K562 (cell line): Measurements from ENCODE around the gene IPCEF1. TPM values are rescaled to one million over a fixed set of nuclear protein-coding genes. Genes with fewer than 3 reads are reported as not detected.

Experiments
- ATAC-seq: fragments of 200-7000 bp; cut with Tn5 transposase; 3 replicates; pipeline ENCODE4 v1.9.1; 2020; ENCODE audit warnings: moderate library complexity
- BruUV-seq: library from RNA; stranded (reverse); fragments of 400-500 nt; replicated peaks from 2 replicates; lab custom pipeline; 2021; lab: Mats Ljungman, UMichigan
- CTCF ChIA-PET: fragments of 300-600 bp; formaldehyde crosslinking; extraction: SDS; loops from one replicate; lab custom pipeline; 2021; ENCODE audit warnings: low intra/inter-chr PET ratio; lab: Yijun Ruan, JAX
- POLR2A ChIA-PET: fragments of 300-600, 350-650 bp; sonication (Branson Sonifier 250); formaldehyde crosslinking; extraction: SDS; loops from one replicate; lab custom pipeline; 2021; ENCODE audit warnings: antibody characterized with exemption, inconsistent platforms; lab: Yijun Ruan, JAX
- DNase-seq, 4 experiments: peaks; one replicate each; pipeline versions ENCODE4 v3.0.0 to v3.0.0-alpha.2; 2011 to 2018; ENCODE audit warnings: low spot score in 3 of 4, mixed read lengths in 3 of 4; ENCODE audit errors: extremely low read depth in 1 of 4
- FAIRE-seq: peaks from 2 replicates; lab custom pipeline; 2011; peaks lifted over from hg19 to GRCh38; lab: Jason Lieb, UNC
- H2AFZ ChIP-seq: 2 replicates; pipeline ENCODE4 v1.6.0; 2011; ENCODE audit warnings: low read depth, low read length, control low read depth, inconsistent platforms
- H3K27ac ChIP-seq: fragments of 200-600 bp; 3 replicates; pipeline ENCODE4 v1.8.0; 2011; ENCODE audit warnings: low read depth, mild to moderate bottlenecking, control low read depth, inconsistent platforms, low read length, moderate library complexity, mixed read lengths; ENCODE audit errors: extremely low read depth
- H3K27me3 ChIP-seq, 2 experiments: fragments of 300-600 bp in 1 of 2; 2 replicates in 1 of 2; 3 replicates in 1 of 2; pipeline versions ENCODE4 v1.6.0 to v1.8.0; 2011; ENCODE audit warnings: inconsistent platforms in 2 of 2, low read length in 2 of 2, mild to moderate bottlenecking in 1 of 2, mixed read lengths in 1 of 2, moderate library complexity in 1 of 2; ENCODE audit not compliant: control insufficient read depth in 2 of 2, insufficient read depth in 2 of 2
- H3K36me3 ChIP-seq: fragments of 300-600 bp; 3 replicates; pipeline ENCODE4 v1.8.0; 2011; ENCODE audit warnings: mild to moderate bottlenecking, low read length, inconsistent platforms; ENCODE audit not compliant: control insufficient read depth, insufficient read depth
- H3K4me1 ChIP-seq, 2 experiments: fragments of 200-600 bp in 1 of 2; replicated peaks in 1 of 2; 2 replicates in 1 of 2; 3 replicates in 1 of 2; pipeline versions ENCODE4 v1.5.1 to v1.8.0; 2011; ENCODE audit warnings: inconsistent platforms in 2 of 2, low read length in 2 of 2, mild to moderate bottlenecking in 1 of 2, mixed read lengths in 1 of 2, moderate library complexity in 1 of 2; ENCODE audit not compliant: control insufficient read depth in 2 of 2, insufficient read depth in 2 of 2
- H3K4me2 ChIP-seq: 2 replicates; pipeline ENCODE4 v1.6.1; 2011; ENCODE audit warnings: low read length, control low read depth, inconsistent platforms, mixed read lengths; ENCODE audit not compliant: insufficient read depth
- H3K4me3 ChIP-seq: fragments of 200-600 bp; sonication (generic), shearing (Covaris generic); 2 replicates; pipeline ENCODE4 v1.5.1; 2016; ENCODE audit warnings: control low read depth, inconsistent platforms
- H3K79me2 ChIP-seq: fragments of 200-600 bp; 3 replicates; pipeline ENCODE4 v1.8.0; 2011; ENCODE audit warnings: low read length, inconsistent platforms; ENCODE audit not compliant: control insufficient read depth, insufficient read depth
- H3K9ac ChIP-seq, 2 experiments: 2 replicates each; pipeline versions ENCODE4 v1.6.0 to v1.6.1; 2011; ENCODE audit warnings: low read depth in 2 of 2, low read length in 2 of 2, control low read depth in 1 of 2, inconsistent platforms in 1 of 2, mild to moderate bottlenecking in 1 of 2, mixed read lengths in 1 of 2; ENCODE audit not compliant: insufficient read depth in 1 of 2
- H3K9me1 ChIP-seq: one replicate; pipeline ENCODE4 v1.6.0; 2011; ENCODE audit warnings: inconsistent platforms, mild to moderate bottlenecking, low read length, moderate library complexity; ENCODE audit not compliant: control insufficient read depth, insufficient read depth
- H3K9me3 ChIP-seq: replicated peaks from 2 replicates; pipeline ENCODE4 v1.5.1; 2011; ENCODE audit warnings: low read depth, low read length, inconsistent platforms; ENCODE audit not compliant: control insufficient read depth, insufficient read depth
- H4K20me1 ChIP-seq: replicated peaks from 2 replicates; pipeline ENCODE4 v1.6.1; 2011; ENCODE audit warnings: low read length, inconsistent platforms, mixed read lengths; ENCODE audit not compliant: control insufficient read depth, insufficient read depth
- GTF2E2 ChIP-seq: fragments of 200-800 bp; sonication (Bioruptor generic); IDR thresholded peaks from 2 replicates; pipeline ENCODE4 v1.6.1; 2016; ENCODE audit warnings: missing genetic modification characterization, missing compliant biosample characterization
- HDAC3 ChIP-seq: fragments of 450-650 bp; IDR thresholded peaks from 2 replicates; pipeline ENCODE4 v1.6.1; 2018; ENCODE audit warnings: borderline replicate concordance, mild to moderate bottlenecking, moderate library complexity; ENCODE audit not compliant: partially characterized antibody
- IRF2 ChIP-seq: sonication (generic); formaldehyde crosslinking; IDR thresholded peaks from 2 replicates; pipeline ENCODE4 v1.8.1; 2022; ENCODE audit warnings: mild to moderate bottlenecking, missing genetic modification reagents
- JUNB ChIP-seq: fragments of 450-650 bp; formaldehyde crosslinking; conservative IDR thresholded peaks from 2 replicates; pipeline ENCODE4 v1.4.0; 2020; ENCODE audit warnings: mild to moderate bottlenecking
- MTA1 ChIP-seq: fragments of 450-650 bp; IDR thresholded peaks from 2 replicates; pipeline ENCODE4 v1.6.1; 2017; ENCODE audit warnings: borderline replicate concordance
- NFYB ChIP-seq: IDR thresholded peaks from 2 replicates; pipeline ENCODE4 v1.6.1; 2011; ENCODE audit warnings: mild to moderate bottlenecking, moderate library complexity; ENCODE audit not compliant: insufficient read length; ENCODE audit errors: extremely low read depth
- WGBS: fragments of 100-300 bp; shearing (Covaris generic); methylation state at CpG from one replicate; pipeline ENCODE4 v1.1.6; 2016; ENCODE audit warnings: low coverage, mixed read lengths; ENCODE audit not compliant: insufficient coverage; ENCODE audit errors: missing lambda C conversion rate; 5-methylcytosine and 5-hydroxymethylcytosine counted together
- in situ Hi-C: fragments of 300-500 bp; cut with MboI; formaldehyde crosslinking; loops from 4 replicates; pipeline ENCODE4 v1.15.0; 2018; ENCODE audit warnings: inconsistent platforms, mixed read lengths
- intact Hi-C: fragments of 100-400 bp; cut with micrococcal nuclease; formaldehyde crosslinking; loops from 2 replicates; pipeline ENCODE4 v1.14.2; 2022
- polyA plus RNA-seq, 8 experiments: library from polyadenylated mRNA; depleted of rRNA in 4 of 8; stranded (reverse) in 5 of 8; unstranded in 3 of 8; fragments of >200 nt; fragmentation: Nextera tagmentation in 2 of 8; fragmentation: Illumina TruSeq in 1 of 8; extraction: Ambion mirVana in 2 of 8; extraction: Trizol in 1 of 8; gene quantifications; 2 replicates each; pipeline versions ENCODE4 v1.2.1 to v1.2.3, GENCODE V29; 2011 to 2014; ENCODE audit warnings: inconsistent platforms in 1 of 8, missing spikeins in 1 of 8
- total RNA-seq, 7 experiments: library from RNA; depleted of rRNA in 6 of 7; stranded (reverse); fragments of >200 nt in 6 of 7; fragmentation: Illumina TruSeq in 2 of 7; extraction: Trizol in 2 of 7; gene quantifications; 2 replicates each; pipeline versions ENCODE4 v1.2.1 to v1.2.3, GENCODE V29; 2011 to 2021; ENCODE audit warnings: low replicate concordance in 1 of 7

The IPCEF1 gene
- total and polyA plus RNA-seq, 9 of the 15 experiments (the other 6 are each of a cell fraction or from before 2014, with no cell fraction given) = 0.14 to 0.18 TPM; not detected in 7

DNA sequence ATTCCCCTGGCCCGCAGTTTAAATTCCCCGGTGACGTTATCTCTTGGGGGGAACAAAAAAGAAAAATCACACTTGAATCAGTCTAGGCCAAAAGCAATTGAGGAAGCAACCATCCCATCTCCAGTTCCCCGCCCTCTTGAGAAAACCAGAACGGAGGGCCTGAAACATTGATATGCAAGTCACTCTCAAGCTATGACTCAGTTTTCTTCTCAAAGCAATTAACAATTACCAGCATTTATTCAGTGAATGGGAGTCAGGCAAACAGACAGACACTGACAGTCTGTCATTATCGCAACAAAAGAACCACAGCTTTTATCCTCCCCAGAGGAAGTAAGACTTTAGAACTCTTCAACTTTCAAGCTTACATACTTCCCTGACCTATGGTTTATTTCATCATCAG is 216.7 kb downstream of the IPCEF1 start (continued):
- TF ChIP-seq IRF2 (CRISPR knock-in tag) = no peak
- no peak for TF ChIP-seq JUNB (CRISPR knock-in tag)

DNA sequence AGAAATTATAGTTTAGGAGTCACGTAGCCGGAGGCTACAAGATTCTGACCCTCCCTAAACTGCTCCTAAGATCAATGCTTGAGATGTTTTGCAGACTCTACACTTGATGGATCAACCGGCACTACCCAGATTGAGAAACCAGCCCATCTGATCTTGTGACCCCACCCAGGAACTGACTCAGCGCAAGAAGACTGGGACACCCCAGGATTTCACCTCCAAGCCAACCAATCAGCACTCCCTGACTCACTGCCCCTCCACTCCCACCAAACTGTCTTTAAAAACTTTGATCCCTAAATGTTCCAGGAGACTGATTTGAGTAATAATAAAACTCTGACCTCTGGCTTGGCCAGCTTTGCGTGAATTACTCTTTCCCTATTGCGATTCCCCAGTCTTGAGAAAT is 217.8 kb downstream of the IPCEF1 start:
- Histone ChIP-seq H3K9me3 (no peaks in the 10 kb centered on the region), H3K27ac (no peak overlapping the region), H3K4me1 (no peaks in the 10 kb centered on the region), H3K4me2 (no peak overlapping the region), H3K9ac (no peak overlapping the region)
- 3% methylated on average over 6 of the region's 6 CpGs for WGBS
- DNase-seq (no peak), FAIRE-seq (no peak)
- no TSS peak for BruUV-seq
- intact Hi-C loops = no loop called here
- TF ChIP-seq NFYB (peak; percentile 6), MTA1 (no peak), HDAC3 (no peak), GTF2E2 (tag) (no peak)
- TF ChIP-seq, all 486 proteins: peak for 1
- Histone ChIP-seq H3K9me1 (no peaks in the 10 kb centered on the region), H3K4me3 (no peak overlapping the region), H3K27me3 (0 out of 5 replicates have a peak, but pooled peaks cover 0 to 4% of the 10 kb centered on the region in 2 experiments), H3K79me2 (no peaks in the 10 kb centered on the region), H3K36me3 (no peaks in the 10 kb centered on the region), H2AFZ (no peak overlapping the region), H4K20me1 (no peaks in the 10 kb centered on the region)
- POLR2A ChIA-PET = no interaction called here
- in situ Hi-C loops = no loop called here
- CTCF ChIA-PET = no interaction called here
- ATAC-seq = no peak; the same call in 2 of the 3 replicates
